Measurements from ENCODE around the gene CDHR5.
A peak's percentile ranks its signal among the peaks of the same experiment; 100 is the strongest.

CDHR5 gene

DNA sequence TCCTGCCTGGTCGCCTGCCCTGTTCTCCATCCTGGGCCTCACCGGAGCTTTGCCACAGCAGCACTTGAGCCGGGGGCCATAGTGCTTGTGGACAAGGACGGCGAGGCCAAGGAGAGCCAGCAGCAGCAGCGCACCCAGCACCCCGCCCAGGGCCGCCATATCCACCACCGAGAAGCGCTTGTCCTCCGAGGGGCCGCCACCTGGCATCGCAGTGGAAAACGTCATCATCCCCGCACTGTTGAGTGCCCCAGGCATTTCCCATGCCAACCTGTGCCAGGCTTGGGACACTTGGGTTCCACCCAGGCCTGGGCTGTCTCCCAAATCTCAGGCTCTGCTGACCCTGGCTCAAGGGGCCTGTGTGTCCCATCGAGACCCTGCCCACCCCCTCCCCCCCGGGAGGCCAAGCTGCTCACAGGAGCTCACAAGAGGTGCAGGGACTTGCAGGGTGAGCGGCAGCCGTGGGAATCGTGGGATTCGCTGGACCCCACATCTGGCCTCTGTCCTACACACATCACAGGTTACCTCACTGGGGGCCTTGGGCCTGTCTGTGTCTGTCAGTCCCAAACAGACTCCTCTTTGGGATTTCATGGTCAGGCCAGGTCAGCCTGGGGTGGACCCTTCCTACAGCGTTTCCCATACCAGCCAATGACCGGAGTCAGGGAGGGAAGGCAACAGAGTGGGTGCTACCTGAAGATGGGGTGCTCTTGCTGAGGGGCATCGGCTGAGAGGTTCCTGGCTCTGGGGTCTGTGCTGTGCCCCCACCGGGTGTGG is 6.7 kb downstream of the CDHR5 start:
- no peak overlapping the region for H3K9ac ChIP-seq (ENCODE audit: low read length in 5 of 5)
- H3K9me3 ChIP-seq (ENCODE audit: control insufficient read depth in 5 of 5, low read length in 5 of 5), result no peaks in the 10 kb centered on the region
- peaks cover 0 to 3% (median 0%) of the 10 kb centered on the region in 5 donors for H3K27me3 ChIP-seq (ENCODE audit: control insufficient read depth in 5 of 5, insufficient read depth in 4 of 5, low read length in 5 of 5)
- H3K4me3 ChIP-seq (ENCODE audit: low read depth in 1 of 5, low read length in 5 of 5), result no peak overlapping the region
- peaks cover 0 to 32% (median 23%) of the 10 kb centered on the region in 5 donors for H3K4me1 ChIP-seq (ENCODE audit: control insufficient read depth in 5 of 5, insufficient read depth in 5 of 5, low read length in 5 of 5)
- peaks cover 0 to 17% (median 6%) of the 10 kb centered on the region in 5 donors for H3K36me3 ChIP-seq (ENCODE audit: control insufficient read depth in 5 of 5, insufficient read depth in 5 of 5, low read length in 5 of 5)
- no peak overlapping the region for H3K27ac ChIP-seq (ENCODE audit: low read depth, low read length)

DNA sequence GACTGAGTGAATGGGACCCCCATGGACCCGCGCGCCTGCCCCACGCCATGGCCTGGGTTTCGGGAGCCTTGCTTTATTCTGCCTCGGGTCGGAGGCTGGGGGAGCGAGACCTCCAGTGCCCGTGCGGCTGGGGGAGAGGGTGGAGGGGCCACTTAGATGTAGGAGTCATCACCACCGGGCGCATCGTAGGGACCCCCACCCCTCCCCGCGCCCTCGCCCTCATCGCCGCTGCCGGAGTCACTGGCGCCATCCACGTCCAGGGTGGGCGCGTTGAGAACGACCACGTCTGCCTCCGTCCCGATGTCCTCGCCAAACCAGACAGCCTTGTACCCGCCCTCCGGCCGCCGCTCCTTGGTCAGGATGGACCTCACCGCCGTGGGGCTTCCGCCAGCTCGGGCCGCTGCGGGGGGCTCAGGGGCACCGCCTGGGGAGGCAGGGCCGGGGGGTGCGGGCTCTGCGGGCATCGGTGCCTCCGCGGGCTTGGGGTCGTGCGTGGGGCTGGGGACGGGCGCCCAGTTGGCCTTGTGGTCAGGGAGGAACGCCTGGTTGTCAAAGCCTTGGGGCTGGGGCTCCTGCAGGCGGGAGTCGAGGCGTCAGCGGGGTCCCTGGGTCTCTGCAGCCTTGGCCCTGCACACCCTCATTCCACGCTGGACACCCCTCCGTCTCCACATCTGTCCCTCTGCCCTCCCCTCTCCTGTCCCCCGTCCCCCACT is 7.4 kb downstream of the CDHR5 start:
- Histone ChIP-seq H3K4me3 (ENCODE audit: low read depth in 1 of 5, low read length in 5 of 5) (no peak overlapping the region), H3K36me3 (ENCODE audit: control insufficient read depth in 5 of 5, insufficient read depth in 5 of 5, low read length in 5 of 5) (peaks cover 0 to 24% (median 13%) of the 10 kb centered on the region in 5 donors), H3K9me3 (ENCODE audit: control insufficient read depth in 5 of 5, low read length in 5 of 5) (no peaks in the 10 kb centered on the region), H3K4me1 (ENCODE audit: control insufficient read depth in 5 of 5, insufficient read depth in 5 of 5, low read length in 5 of 5) (peaks cover 0 to 32% (median 23%) of the 10 kb centered on the region in 5 donors), H3K9ac (ENCODE audit: low read length in 5 of 5) (no peak overlapping the region), H3K27ac (ENCODE audit: low read depth, low read length) (no peak overlapping the region), H3K27me3 (ENCODE audit: control insufficient read depth in 5 of 5, insufficient read depth in 4 of 5, low read length in 5 of 5) (peaks cover 0 to 3% (median 0%) of the 10 kb centered on the region in 5 donors)

DNA sequence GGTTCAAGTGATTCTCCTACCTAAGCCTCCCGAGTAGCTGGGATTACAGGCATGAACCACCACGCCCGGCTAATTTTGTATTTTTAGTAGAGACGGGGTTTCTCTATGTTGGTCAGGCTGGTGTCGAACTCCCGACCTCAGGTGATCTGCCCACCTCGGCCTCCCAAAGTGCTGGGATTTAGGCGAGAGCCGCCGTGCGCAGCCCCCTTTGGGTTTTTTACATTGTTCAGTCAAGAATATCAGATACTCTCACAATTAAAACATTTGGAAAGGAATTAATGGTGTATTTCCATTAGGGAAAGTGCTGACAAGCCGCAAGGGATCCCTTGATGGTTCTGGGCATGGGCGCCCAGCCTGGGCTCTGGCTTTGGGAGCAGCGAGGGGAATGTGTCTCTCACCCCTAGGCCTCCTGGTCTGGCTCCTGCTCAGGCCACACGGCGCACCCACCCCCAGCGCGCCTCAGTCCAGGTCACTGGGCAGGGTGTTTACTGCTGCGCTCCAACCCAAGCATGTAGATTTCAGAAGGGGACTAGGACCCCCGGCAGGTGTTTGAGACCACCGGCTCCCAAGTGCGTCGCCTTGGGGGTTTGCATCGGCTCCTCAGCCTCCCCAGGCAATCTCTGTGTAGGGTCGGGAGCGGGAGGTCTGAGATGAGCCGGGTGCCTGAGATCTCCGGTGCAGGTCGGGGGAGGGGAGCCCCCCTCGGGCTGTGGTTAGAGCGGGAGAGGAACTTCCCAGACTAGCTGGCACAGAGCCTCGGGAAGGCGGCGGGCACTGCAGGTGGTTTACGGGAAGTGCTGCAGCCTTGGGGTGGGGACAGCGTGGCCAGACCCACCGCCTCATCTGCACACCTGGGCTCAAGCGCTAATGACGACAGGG is 8.2 kb downstream of the CDHR5 start:
- Histone ChIP-seq H3K9me3 (ENCODE audit: control insufficient read depth in 5 of 5, low read length in 5 of 5) (no peaks in the 10 kb centered on the region), H3K27me3 (ENCODE audit: control insufficient read depth in 5 of 5, insufficient read depth in 4 of 5, low read length in 5 of 5) (peaks cover 0 to 3% (median 0%) of the 10 kb centered on the region in 5 donors), H3K4me1 (ENCODE audit: control insufficient read depth in 5 of 5, insufficient read depth in 5 of 5, low read length in 5 of 5) (peaks cover 0 to 32% (median 23%) of the 10 kb centered on the region in 5 donors), H3K36me3 (ENCODE audit: control insufficient read depth in 5 of 5, insufficient read depth in 5 of 5, low read length in 5 of 5) (peaks cover 0 to 29% (median 21%) of the 10 kb centered on the region in 5 donors), H3K9ac (ENCODE audit: low read length in 5 of 5) (no peak overlapping the region), H3K4me3 (ENCODE audit: low read depth in 1 of 5, low read length in 5 of 5) (peak overlapping the region in 4 of 5 donors; percentile 42 to 95 (median 92)), H3K27ac (ENCODE audit: low read depth, low read length) (peak overlapping the region; percentile 86)

DNA sequence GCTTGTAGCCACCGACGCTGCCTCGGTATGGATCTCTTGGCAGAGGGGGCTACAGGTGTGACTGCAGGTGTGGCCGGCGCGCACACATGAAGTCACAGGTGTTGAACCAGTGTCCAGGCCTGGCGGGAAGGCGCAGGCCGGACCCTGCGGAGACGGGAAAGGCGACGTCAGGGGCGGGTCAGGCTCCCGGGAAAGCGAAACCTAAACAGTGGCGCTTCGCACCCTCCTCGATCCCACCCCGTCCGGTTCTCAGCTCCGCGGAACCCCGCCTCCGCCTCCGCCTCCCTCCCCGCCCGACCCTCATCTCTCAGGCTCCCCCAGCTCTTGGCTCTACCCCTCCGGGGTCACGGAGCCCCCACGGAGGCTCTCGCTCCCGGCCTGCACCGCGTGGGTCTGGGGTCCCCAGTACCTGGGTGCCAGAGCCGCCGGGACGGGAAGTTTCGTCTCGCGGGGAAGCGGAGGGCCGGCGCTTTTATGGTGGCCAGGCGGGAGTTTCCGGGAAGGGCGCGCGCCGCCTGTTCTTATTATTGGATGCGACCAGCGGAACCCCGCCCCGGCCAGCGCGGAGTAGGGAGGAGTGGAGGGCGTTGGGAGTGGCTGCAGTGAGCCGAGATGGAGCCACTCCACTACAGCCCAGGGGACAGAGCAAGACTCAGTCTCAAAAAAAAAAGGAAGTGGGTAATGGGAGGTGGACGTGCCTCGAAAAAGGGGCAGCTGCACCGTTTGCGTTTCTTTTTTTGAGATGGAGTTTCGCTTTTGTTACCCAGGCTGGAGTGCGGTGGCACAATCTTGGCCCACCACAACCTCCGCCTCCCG is 9.0 kb downstream of the CDHR5 start, which contains the start of gene IRF7:
Gene IRF7 (minus strand): TSS at position 447 of the 816 bp plus-strand sequence. CDS start 586 bp downstream, outside the sequence.
- peaks cover 0 to 32% (median 23%) of the 10 kb centered on the region in 5 donors for H3K4me1 ChIP-seq (ENCODE audit: control insufficient read depth in 5 of 5, insufficient read depth in 5 of 5, low read length in 5 of 5)
- H3K9ac ChIP-seq (ENCODE audit: low read length in 5 of 5), result peak within 1 kb of the TSS; percentile 48 to 96 (median 85)
- H3K9me3 ChIP-seq (ENCODE audit: control insufficient read depth in 5 of 5, low read length in 5 of 5), result no peaks in the 10 kb centered on the region
- H3K27me3 ChIP-seq (ENCODE audit: control insufficient read depth in 5 of 5, insufficient read depth in 4 of 5, low read length in 5 of 5), result no peaks in the 10 kb centered on the region
- H3K36me3 ChIP-seq (ENCODE audit: control insufficient read depth in 5 of 5, insufficient read depth in 5 of 5, low read length in 5 of 5), result peaks cover 0 to 38% (median 29%) of the 10 kb centered on the region in 5 donors
- H3K4me3 ChIP-seq (ENCODE audit: low read depth in 1 of 5, low read length in 5 of 5), result peak within 1 kb of the TSS; percentile 42 to 96 (median 94)
- peak within 1 kb of the TSS; percentile 86 for H3K27ac ChIP-seq (ENCODE audit: low read depth, low read length)

DNA sequence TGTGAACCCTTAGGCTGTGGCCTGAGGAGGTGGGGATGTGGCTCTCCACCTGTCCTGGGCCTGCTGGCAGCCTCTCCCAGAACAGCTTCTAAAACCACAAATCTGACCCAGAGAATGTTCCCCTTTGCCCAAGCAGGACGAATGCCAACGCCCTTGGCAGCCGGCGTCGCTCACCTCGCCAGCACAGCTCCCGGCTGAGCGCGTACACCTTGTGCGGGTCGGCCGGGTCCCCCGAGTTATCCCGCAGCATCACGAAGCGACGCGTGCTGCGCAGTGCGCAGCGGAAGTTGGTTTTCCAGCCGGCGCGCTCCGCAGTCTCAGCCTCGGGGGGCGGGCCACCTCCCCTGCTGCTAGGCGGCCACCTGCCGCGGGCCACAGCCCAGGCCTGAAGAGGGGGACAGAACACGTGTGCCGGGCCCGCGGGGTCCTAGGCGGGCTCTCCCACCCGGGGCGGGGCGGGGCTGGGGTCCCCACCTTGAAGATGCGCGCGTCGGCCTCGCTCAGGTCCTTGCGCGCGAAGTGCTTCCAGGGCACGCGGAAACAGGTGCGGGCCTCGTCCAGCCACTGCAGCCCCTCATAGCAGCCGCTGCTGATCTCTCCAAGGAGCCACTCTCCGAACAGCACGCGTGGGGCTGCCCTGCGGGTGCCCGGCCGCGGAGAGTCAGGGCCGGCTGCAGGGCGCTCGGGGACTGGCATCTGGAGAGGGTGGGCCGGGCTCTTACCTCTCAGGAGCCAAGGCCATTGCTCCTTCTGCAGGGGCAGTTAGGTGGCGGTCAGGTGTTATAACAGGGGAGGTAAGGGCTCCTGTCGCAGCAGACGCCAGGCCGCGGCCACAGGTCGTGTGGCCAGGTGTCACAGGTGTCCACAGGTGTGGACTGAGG is 9.9 kb downstream of the CDHR5 start:
- no peaks in the 10 kb centered on the region for H3K27me3 ChIP-seq (ENCODE audit: control insufficient read depth in 5 of 5, insufficient read depth in 4 of 5, low read length in 5 of 5)
- peak overlapping the region; percentile 13 to 96 (median 94) for H3K4me3 ChIP-seq (ENCODE audit: low read depth in 1 of 5, low read length in 5 of 5)
- peak overlapping the region; percentile 48 to 96 (median 85) for H3K9ac ChIP-seq (ENCODE audit: low read length in 5 of 5)
- no peaks in the 10 kb centered on the region for H3K9me3 ChIP-seq (ENCODE audit: control insufficient read depth in 5 of 5, low read length in 5 of 5)
- peaks cover 0 to 32% (median 23%) of the 10 kb centered on the region in 5 donors for H3K4me1 ChIP-seq (ENCODE audit: control insufficient read depth in 5 of 5, insufficient read depth in 5 of 5, low read length in 5 of 5)
- peak overlapping the region; percentile 86 for H3K27ac ChIP-seq (ENCODE audit: low read depth, low read length)
- H3K36me3 ChIP-seq (ENCODE audit: control insufficient read depth in 5 of 5, insufficient read depth in 5 of 5, low read length in 5 of 5), result peaks cover 0 to 46% (median 38%) of the 10 kb centered on the region in 5 donors

DNA sequence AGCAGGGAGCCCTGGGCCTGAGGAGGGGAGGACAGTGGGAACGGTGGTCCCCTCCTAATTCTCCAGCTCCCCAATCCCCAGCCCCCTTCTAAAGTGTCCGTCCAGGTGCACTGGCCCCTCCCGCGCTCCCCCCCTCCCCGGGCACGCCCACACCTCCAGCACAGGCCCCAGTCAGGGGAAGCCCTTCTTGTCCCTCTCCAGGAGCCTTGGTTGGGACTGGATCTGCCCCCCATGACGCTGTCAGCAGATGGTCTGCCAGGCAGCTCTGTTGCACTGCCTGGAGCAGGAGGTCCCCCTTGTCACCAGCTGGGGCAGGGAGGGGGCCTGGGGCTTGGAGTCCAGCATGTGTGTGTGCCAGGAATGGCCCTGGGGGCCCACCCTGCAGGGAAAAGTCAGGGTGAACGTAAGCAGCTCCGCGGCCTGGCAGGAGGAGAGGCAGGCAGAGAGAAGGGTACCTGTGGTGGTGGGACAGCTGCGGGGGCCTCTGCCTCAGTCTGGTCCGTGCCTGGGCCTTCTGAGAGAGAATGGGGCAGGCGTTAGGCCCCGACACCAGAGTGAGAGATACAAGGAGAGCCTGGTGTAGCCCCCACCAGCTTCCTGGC is 10.6 kb downstream of the CDHR5 start:
- Histone ChIP-seq H3K9me3 (ENCODE audit: control insufficient read depth in 5 of 5, low read length in 5 of 5) (no peaks in the 10 kb centered on the region), H3K36me3 (ENCODE audit: control insufficient read depth in 5 of 5, insufficient read depth in 5 of 5, low read length in 5 of 5) (peaks cover 0 to 54% (median 45%) of the 10 kb centered on the region in 5 donors), H3K4me3 (ENCODE audit: low read depth in 1 of 5, low read length in 5 of 5) (peak overlapping the region in 3 of 5 donors; percentile 94 to 96 (median 95)), H3K27ac (ENCODE audit: low read depth, low read length) (peak overlapping the region; percentile 86), H3K4me1 (ENCODE audit: control insufficient read depth in 5 of 5, insufficient read depth in 5 of 5, low read length in 5 of 5) (peaks cover 0 to 34% (median 23%) of the 10 kb centered on the region in 5 donors), H3K9ac (ENCODE audit: low read length in 5 of 5) (peak overlapping the region in 4 of 5 donors; percentile 26 to 72 (median 50)), H3K27me3 (ENCODE audit: control insufficient read depth in 5 of 5, insufficient read depth in 4 of 5, low read length in 5 of 5) (no peaks in the 10 kb centered on the region)

DNA sequence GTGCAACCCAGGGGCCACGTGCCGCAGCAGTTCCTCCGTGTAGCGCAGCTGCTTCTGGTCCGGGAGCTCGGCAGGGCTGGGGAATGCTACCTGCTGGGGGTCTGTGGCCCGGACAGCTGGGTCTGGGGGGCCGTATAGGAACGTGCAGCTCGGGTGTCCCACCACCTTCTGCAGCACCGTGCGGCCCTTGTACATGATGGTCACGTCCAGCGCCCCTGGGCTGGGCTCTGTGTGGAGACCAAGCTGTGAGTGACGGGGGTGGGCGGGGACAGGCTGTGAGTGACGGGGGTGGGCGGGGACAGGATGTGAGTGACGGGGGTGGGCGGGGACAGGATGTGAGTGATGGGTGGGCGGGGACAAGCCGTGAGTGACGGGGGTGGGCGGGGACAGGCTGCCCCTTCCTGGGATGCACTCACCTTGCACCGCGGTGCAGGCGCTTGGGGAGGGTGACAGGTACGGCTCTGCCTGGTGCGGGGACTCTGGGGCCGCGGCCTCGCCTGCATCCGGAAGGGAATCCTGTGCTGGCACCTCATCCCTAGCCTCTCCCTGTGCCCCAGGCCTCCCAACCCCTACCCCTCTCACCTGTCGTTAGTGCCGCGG is 11.3 kb downstream of the CDHR5 start:
- Histone ChIP-seq H3K9ac (ENCODE audit: low read length in 5 of 5) (no peak overlapping the region), H3K4me3 (ENCODE audit: low read depth in 1 of 5, low read length in 5 of 5) (no peak overlapping the region), H3K27ac (ENCODE audit: low read depth, low read length) (peak overlapping the region; percentile 86), H3K9me3 (ENCODE audit: control insufficient read depth in 5 of 5, low read length in 5 of 5) (no peaks in the 10 kb centered on the region), H3K27me3 (ENCODE audit: control insufficient read depth in 5 of 5, insufficient read depth in 4 of 5, low read length in 5 of 5) (no peaks in the 10 kb centered on the region), H3K36me3 (ENCODE audit: control insufficient read depth in 5 of 5, insufficient read depth in 5 of 5, low read length in 5 of 5) (peaks cover 0 to 60% (median 51%) of the 10 kb centered on the region in 5 donors), H3K4me1 (ENCODE audit: control insufficient read depth in 5 of 5, insufficient read depth in 5 of 5, low read length in 5 of 5) (peaks cover 0 to 40% (median 26%) of the 10 kb centered on the region in 5 donors)

DNA sequence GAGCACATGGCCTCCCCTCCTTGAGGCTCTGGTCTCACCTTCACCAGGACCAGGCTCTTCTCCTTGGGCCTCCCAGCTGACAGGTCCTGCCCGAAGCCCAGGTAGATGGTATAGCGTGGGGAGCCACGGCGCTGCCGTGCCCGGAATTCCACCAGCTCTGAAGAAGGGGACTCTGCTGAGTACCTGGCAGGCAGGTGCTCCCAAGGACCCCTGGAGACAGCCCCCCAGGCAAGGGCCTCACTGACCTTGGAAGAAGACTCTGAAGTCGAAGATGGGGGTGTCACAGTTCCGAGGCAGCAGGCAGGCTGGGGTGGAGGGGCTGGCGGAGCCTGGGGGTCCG is 11.8 kb downstream of the CDHR5 start:
- Histone ChIP-seq H3K4me3 (ENCODE audit: low read depth in 1 of 5, low read length in 5 of 5) (no peak overlapping the region), H3K9ac (ENCODE audit: low read length in 5 of 5) (no peak overlapping the region), H3K27me3 (ENCODE audit: control insufficient read depth in 5 of 5, insufficient read depth in 4 of 5, low read length in 5 of 5) (no peaks in the 10 kb centered on the region), H3K4me1 (ENCODE audit: control insufficient read depth in 5 of 5, insufficient read depth in 5 of 5, low read length in 5 of 5) (peaks cover 0 to 45% (median 26%) of the 10 kb centered on the region in 5 donors), H3K9me3 (ENCODE audit: control insufficient read depth in 5 of 5, low read length in 5 of 5) (no peaks in the 10 kb centered on the region), H3K27ac (ENCODE audit: low read depth, low read length) (no peak overlapping the region), H3K36me3 (ENCODE audit: control insufficient read depth in 5 of 5, insufficient read depth in 5 of 5, low read length in 5 of 5) (peaks cover 0 to 60% (median 54%) of the 10 kb centered on the region in 5 donors)

Data from subcutaneous abdominal adipose tissue (tissue), 5 donors.